Mesodermal cell (in vitro differentiated cells): ENCODE results near the gene PLA2G4E.

Experiments
- H3K27ac ChIP-seq: 2 replicates; pipeline ENCODE4 v1.7.0; 2013; ENCODE audit warnings: mild to moderate bottlenecking, low read depth, low read length, moderate library complexity; ENCODE audit not compliant: severe bottlenecking
- H3K36me3 ChIP-seq: 2 replicates; pipeline ENCODE4 v1.7.1; 2013; ENCODE audit warnings: mild to moderate bottlenecking, low read length, moderate library complexity; ENCODE audit not compliant: control insufficient read depth, insufficient read depth
- H3K4me1 ChIP-seq: one replicate; pipeline ENCODE4 v1.7.1; 2013; ENCODE audit warnings: mild to moderate bottlenecking, low read length; ENCODE audit not compliant: insufficient read depth, control insufficient read depth, poor library complexity, severe bottlenecking
- H3K4me3 ChIP-seq: 2 replicates; pipeline ENCODE4 v1.7.0; 2013; ENCODE audit warnings: low read length, control low read depth, mild to moderate bottlenecking; ENCODE audit not compliant: insufficient read depth, poor library complexity, severe bottlenecking; ENCODE audit errors: extremely low read depth
- H3K9me3 ChIP-seq: 2 replicates; pipeline ENCODE4 v1.7.1; 2013; ENCODE audit warnings: mild to moderate bottlenecking, low read length, moderate library complexity; ENCODE audit not compliant: control insufficient read depth
- WGBS, 2 experiments: methylation state at CpG; one replicate each; pipeline ENCODE4 v1.1.5; 2013; ENCODE audit warnings: missing lambda C conversion rate in 2 of 2; ENCODE audit not compliant: insufficient coverage in 2 of 2; 5-methylcytosine and 5-hydroxymethylcytosine counted together

The PLA2G4E gene

GRCh38 chr15:41997845-41998244 lies 23.0 kb downstream of the PLA2G4E start:
- Histone ChIP-seq H3K36me3 (no peaks in the 10 kb centered on the region), H3K27ac (no peak overlapping the region), H3K9me3 (no peaks in the 10 kb centered on the region), H3K4me1 (no peaks in the 10 kb centered on the region), H3K4me3 (no peak overlapping the region)
- 92 to 96% methylated on average over 2 to 3 of the region's 3 CpGs for WGBS, 2 experiments

- WGBS, 2 experiments: 94 to 96% methylated on average over 12 of the region's 13 CpGs
- no peak overlapping the region for H3K27ac ChIP-seq
- H3K4me3 ChIP-seq: no peak overlapping the region
- no peaks in the 10 kb centered on the region for H3K36me3 ChIP-seq
- H3K4me1 ChIP-seq: no peaks in the 10 kb centered on the region
- H3K9me3 ChIP-seq: no peaks in the 10 kb centered on the region
Measured at GRCh38 chr15:41996921-41997592, 23.8 kb downstream of the PLA2G4E start.

- H3K9me3 ChIP-seq: no peaks in the 10 kb centered on the region
- H3K27ac ChIP-seq: no peak overlapping the region
- H3K4me3 ChIP-seq: no peak overlapping the region
- no peaks in the 10 kb centered on the region for H3K4me1 ChIP-seq
- no peaks in the 10 kb centered on the region for H3K36me3 ChIP-seq
- WGBS, 2 experiments: 95 to 97% methylated on average over 7 to 10 of the region's 10 CpGs
Measured at GRCh38 chr15:41996376-41996775, 24.5 kb downstream of the PLA2G4E start.

GRCh38 chr15:41995476-41995855 lies 25.4 kb downstream of the PLA2G4E start:
- H3K27ac ChIP-seq: no peak overlapping the region
- 95 to 96% methylated on average over 7 of the region's 7 CpGs for WGBS, 2 experiments
- no peak overlapping the region for H3K4me3 ChIP-seq
- H3K36me3 ChIP-seq: no peaks in the 10 kb centered on the region
- H3K4me1 ChIP-seq: no peaks in the 10 kb centered on the region
- no peaks in the 10 kb centered on the region for H3K9me3 ChIP-seq

DNA sequence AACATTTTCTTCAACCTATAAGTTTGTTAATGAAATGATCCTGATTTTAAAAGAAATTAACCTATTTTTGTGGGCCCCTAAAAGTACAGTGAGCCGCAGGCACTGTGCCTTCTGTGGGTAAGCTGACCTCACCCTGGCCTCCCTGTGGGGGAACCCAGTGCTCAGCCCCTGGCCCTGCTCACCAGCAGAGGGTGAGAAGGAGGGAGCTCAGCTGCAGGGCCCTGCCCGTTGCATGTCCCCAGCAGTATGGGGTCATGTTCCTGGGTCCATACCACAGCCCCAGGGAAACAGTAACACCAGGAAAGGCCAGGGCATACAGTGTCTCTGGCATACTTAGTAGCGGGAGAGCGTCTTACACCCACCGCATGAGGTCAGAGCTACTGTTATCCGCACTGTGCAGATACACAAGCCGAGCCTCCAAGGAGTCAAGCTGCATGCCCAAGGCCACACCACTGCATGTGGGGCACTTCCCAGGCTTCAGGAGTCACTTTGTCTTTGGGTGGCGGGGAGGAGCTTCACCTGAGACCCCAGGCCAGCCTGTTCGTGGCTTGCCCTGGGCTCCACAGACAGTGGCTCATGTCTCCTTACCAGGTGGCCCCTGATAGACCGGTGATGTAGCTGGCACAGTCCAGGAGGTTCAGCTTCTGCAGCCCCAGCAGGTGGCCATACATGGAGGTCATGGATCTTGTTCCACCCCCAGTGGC lies 25.9 kb downstream of the PLA2G4E start:
- Histone ChIP-seq H3K4me3 (no peak overlapping the region), H3K36me3 (no peaks in the 10 kb centered on the region), H3K9me3 (no peaks in the 10 kb centered on the region), H3K27ac (no peak overlapping the region), H3K4me1 (no peaks in the 10 kb centered on the region)
- 82 to 84% methylated on average over 10 of the region's 10 CpGs for WGBS, 2 experiments

DNA sequence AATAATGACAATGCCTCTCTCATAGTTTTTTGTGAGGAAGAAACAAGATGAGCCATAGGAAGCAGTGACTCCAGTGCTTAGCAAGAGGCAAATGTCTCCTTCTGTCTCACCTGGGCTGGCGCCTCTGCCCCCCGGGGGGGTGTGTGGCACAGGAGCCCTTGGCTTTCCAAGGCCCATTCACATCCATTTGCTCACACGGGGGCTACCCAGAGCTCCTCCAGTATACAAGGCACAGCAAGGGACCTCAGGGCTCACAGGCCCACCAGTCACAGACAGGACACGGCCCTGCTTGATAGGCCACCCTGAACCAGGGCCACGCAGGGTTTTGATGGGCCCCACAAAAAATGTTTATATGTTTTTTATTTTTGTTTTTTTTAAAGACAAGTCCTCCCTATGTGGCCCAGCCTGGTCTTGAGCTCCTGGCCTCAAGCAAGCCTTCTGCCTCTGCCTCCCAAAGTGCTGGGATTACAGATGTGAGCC lies 26.6 kb downstream of the PLA2G4E start:
- 77% methylated on average over 3 of the region's 5 CpGs for WGBS, 2 experiments
- Histone ChIP-seq H3K4me3 (no peak overlapping the region), H3K9me3 (no peaks in the 10 kb centered on the region), H3K36me3 (no peaks in the 10 kb centered on the region), H3K27ac (no peak overlapping the region), H3K4me1 (no peaks in the 10 kb centered on the region)

DNA sequence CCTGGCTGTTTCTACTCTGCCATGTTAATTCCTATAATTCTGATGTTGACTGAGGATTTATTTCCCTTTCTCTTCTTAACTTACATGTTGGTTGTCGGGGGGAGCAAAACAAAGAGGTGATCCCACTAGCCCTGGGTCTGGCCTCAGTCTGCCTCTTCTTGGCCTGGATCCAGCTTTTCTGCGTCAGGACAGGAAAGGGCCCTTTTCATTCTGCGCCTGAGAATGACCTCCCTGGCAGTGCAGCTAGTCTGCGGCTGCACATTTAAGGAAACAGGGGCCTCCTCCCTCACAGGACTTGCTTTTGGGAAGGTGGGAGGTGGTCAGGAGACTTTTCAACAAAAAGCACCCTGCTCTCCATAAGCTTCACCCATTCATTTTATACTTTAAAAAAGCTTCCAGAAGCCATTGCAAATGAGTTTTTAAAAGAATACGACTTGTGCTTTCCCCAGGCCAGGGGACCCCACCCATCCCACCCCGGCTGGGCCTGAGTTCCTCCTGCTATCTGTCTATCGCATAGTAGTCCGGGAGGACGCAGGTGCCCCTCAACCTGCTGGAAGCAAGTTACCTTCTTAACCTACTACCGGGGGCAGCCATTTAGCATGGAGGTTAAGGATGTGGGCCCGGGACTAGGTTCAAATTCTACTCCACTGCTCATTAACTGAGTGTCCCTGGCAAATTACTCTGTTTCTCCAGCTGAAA lies 27.2 kb downstream of the PLA2G4E start:
- H3K4me1 ChIP-seq: no peaks in the 10 kb centered on the region
- H3K9me3 ChIP-seq: no peaks in the 10 kb centered on the region
- 84 to 92% methylated on average over 5 to 6 of the region's 11 CpGs for WGBS, 2 experiments
- H3K27ac ChIP-seq: no peak overlapping the region
- H3K36me3 ChIP-seq: no peaks in the 10 kb centered on the region
- no peak overlapping the region for H3K4me3 ChIP-seq

DNA sequence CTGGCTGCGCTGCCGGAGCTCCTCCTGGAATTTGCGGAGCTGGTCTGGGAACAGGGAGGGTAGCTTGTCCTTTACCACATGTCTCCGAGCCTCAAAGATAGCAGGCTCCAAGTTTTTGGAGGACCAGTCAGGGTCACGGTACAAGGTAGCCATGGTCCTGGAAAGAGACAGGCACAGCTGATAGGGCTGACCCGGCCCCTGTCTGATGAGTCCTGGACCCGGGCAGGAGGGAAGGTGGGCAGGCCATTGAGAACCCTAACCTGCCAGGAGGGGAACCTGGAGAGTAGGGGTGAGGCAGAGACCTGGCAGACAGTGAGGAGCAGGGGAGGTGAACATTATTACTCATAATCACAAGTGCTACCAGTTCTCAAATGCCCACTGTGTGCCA lies 28.0 kb downstream of the PLA2G4E start:
- Histone ChIP-seq H3K9me3 (no peaks in the 10 kb centered on the region), H3K27ac (no peak overlapping the region), H3K36me3 (no peaks in the 10 kb centered on the region), H3K4me1 (no peaks in the 10 kb centered on the region), H3K4me3 (no peak overlapping the region)
- WGBS, 2 experiments: 95 to 98% methylated on average over 6 to 7 of the region's 7 CpGs

DNA sequence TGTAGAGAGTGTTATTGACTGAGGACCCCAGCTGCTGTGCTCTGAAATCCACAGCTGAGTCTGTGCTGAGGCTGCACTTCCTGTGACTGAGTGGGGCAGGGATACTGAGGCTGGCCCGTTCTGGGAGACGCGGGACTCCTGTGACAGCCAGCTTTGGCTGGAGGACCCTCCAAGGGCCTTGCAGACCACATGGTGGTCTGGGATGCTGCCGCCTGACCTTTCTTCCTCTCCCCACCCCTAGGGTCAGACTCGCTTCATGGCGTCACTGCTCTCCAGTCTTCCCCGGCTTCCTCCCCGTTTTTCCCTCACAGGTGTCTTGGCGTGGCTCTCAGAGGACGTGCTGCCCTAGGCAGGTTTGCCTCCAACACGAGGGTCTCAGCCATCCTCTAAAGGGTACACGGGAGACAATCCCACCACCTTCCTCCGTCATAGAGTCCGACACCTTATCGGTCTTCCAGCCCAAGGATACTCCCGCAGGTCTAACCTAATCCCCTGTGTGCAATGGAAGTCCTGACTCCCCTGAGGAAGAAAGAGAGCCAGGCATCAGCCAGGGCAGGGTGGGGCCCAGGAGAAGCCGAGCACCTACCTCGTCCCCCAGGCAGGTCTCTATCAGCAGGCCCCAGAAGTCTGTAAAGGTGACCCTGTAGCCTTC lies 28.6 kb downstream of the PLA2G4E start:
- WGBS, 2 experiments: 88 to 92% methylated on average over 17 to 18 of the region's 18 CpGs
- H3K4me3 ChIP-seq: no peak overlapping the region
- no peak overlapping the region for H3K27ac ChIP-seq
- no peaks in the 10 kb centered on the region for H3K36me3 ChIP-seq
- no peaks in the 10 kb centered on the region for H3K4me1 ChIP-seq
- no peaks in the 10 kb centered on the region for H3K9me3 ChIP-seq

GRCh38 chr15:41990691-41991090 lies 30.2 kb downstream of the PLA2G4E start:
- Histone ChIP-seq H3K27ac (no peak overlapping the region), H3K4me3 (no peak overlapping the region), H3K4me1 (no peaks in the 10 kb centered on the region), H3K36me3 (no peaks in the 10 kb centered on the region), H3K9me3 (no peaks in the 10 kb centered on the region)
- 67 to 71% methylated on average over 2 of the region's 3 CpGs for WGBS, 2 experiments
